ENCODE results near the gene APBB2.
"Not testable (repeated sequence)": the region's sequence is repeated elsewhere in the genome, so short reads cannot be mapped to it uniquely, and the experiment has no call there.

The APBB2 gene

GRCh38 chr4:41155194-41155830 is 59.0 kb downstream of the APBB2 start:
- DNase-seq = no peak

DNA sequence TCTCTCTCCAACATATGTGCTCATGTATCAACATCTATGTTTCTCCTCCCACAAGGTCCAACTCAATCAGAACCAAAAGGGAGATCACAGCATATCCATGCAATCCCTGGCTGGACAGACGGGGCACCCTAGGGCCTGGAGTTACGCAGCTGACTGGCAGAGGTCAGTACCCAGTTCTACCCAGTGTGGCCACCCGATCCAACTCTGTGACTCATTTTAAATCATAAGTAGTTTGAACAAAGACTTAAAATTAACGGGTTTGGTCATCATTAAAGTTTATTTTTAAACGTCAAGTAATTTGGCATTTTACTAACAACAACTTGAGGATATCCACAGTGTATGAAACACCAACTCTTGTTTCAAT is 59.5 kb downstream of the APBB2 start:
- no peak for DNase-seq

- no peak for DNase-seq
These were observed 60.1 kb downstream of the APBB2 start for GRCh38 chr4:41154010-41154813.

DNA sequence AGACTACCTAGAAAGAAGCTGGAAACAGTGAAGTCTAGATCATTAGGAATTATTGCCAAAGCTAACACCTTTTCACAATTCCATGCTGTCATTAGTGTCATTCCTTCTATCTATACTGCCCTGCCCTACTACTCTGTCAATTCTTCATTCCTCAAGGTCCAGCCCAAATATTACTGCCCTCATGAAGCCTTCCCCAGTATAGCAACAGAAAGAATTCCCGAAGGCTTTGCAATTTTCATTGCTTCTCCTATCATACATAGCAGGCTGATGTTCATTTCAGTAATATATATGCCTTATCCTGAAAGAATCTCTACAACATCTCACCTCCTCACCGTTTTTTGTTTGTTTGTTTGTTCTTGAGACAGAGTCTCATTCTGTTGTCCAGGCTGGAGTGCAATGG is 63.9 kb downstream of the APBB2 start:
- no peak for DNase-seq

DNA sequence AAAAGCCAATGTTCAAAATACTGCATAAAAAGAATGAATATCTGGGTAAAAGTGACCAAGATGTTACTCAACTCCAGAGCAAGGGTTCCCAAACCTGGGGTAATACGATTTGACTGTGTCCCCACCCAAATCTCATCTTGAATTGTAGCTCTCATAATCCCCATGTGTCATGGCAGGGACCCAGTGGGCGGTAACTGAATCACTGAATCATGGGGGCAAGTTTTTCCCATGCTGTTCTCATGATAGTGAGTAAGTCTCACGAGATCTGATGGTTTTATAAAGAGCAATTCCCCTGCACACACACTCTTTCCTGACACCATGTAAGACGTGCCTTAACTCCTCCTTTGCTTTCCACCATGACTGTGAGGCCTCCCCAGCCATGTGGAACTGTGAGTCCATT is 64.8 kb downstream of the APBB2 start:
- not testable (repeated sequence) for DNase-seq

DNA sequence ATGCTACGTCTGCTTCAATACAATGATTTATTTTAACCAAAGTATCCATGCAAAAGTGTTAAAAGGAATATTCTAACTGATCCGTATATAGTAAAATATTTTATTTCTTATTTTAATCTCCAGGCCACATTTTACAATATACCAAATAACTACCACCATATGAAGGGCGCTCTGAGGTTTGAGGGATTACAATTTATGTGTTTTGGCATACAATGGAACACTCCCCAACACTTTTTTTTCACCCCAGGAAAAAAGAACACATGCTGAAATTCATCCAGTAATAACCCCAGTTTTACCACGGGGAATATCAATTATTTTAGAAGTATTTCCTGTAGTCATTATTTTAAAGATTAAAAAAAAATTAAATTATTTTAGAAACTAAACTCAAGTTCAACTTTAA is 65.4 kb downstream of the APBB2 start:
- DNase-seq = no peak

- DNase-seq = no peak
These were observed 66.0 kb downstream of the APBB2 start for GRCh38 chr4:41148292-41148691.

- not testable (repeated sequence) for DNase-seq
These were observed 66.8 kb downstream of the APBB2 start for GRCh38 chr4:41147570-41147969.

- DNase-seq = no peak
These were observed 67.4 kb downstream of the APBB2 start for GRCh38 chr4:41146716-41147506.

- DNase-seq = no peak
These were observed 68.1 kb downstream of the APBB2 start for GRCh38 chr4:41146196-41146595.

GRCh38 chr4:41145571-41146078 is 68.7 kb downstream of the APBB2 start:
- no peak for DNase-seq

- DNase-seq = no peak
These were observed 69.5 kb downstream of the APBB2 start for GRCh38 chr4:41144812-41145211.

GRCh38 chr4:41144040-41144379 is 70.3 kb downstream of the APBB2 start:
- DNase-seq = no peak

DNA sequence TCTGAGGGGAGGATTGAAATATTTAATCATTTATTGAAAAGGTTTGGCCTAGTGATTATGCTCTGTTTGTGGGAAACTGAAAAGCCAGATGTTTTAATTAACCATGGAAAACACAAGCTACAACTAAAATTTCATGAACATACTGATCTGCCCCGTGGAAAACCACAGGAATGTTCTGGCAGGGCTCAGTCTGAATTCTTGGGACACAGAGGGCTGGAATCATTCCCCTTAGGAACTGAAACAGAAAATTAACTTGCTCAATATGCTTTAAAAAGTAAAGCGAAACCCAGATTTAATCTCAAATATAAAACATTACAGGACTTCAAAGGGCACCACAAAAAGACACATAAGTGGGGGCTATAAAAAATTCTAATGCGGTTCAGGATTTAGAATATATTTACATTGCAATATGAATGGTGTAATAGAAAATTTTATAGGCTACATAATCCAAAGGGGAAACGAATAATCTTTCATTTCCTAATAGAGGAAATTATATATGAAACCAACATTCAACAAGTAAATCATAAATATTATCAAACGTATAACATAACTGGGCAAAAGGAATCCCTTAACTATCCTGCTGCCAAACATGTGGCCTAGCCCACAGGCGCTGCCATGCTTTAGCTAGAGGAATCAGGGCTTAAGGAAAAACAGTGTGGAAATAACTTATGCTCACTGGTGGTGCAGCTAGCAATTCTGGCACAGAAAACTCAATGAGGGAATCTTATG is 70.9 kb downstream of the APBB2 start:
- no peak for DNase-seq

DNA sequence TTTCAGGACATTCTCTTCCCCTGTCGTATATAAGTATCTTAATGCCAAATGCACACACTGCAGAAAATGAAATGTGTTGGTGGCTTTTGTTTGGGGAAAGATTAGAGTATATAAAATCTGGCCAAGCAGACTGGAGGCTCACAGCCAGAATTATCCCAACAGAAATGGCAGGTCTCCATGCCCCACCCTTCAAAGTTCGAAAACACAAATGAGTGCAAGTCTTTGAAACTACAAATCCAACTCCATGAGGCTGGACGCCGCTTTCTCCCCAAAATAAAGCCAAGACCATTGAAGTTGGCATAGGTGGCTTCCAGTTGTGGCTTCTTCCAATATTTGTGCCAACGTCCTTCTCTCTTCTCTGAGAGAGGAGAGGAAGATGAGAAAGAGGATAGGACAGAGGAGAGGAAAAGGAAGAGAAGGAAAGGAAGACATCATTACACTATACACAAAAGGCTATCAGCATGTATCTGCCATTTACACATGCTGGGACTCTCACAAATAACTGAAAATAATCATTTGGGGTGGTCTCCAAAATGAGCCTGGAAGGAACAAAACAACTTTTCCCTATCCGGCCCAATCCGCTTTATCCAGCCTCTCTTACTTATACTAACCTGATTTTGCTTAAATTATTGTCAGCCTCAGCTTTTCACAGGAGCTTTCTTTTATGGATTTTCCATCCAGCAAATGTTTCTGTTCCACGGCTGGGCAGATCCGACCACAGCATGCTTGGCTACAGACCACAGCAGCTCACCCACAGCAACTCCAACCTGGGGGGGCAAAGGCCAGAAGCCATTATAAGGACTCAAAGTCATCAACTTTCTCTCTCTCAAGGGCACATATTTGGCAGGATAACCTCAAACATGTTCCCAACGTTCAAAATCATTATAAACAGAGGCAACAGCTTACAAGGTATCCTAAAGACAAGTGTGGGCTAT is 71.7 kb downstream of the APBB2 start:
- DNase-seq = no peak

GRCh38 chr4:41141900-41142299 is 72.4 kb downstream of the APBB2 start:
- no peak for DNase-seq

DNA sequence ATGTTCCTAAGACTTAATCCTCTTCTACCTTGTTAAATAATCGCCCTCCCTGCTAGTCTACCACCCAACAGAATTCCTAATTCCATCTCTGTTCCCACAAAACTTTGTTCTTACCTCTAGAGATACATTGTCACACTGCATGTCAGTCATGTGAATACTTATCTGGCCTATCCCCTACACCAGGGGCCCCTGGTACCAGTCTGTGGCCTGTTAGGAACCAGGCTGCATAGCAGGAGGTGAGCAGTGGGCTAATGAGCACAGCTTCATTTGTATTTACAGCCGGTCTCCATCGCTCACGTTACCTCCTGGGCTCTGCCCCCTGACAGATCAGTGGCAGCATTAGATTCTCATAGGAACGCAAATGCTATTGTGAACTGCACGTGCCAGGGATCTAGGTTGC is 73.9 kb downstream of the APBB2 start:
- no peak for DNase-seq

GRCh38 chr4:41137879-41138278 is 76.5 kb downstream of the APBB2 start:
- no peak for DNase-seq

DNA sequence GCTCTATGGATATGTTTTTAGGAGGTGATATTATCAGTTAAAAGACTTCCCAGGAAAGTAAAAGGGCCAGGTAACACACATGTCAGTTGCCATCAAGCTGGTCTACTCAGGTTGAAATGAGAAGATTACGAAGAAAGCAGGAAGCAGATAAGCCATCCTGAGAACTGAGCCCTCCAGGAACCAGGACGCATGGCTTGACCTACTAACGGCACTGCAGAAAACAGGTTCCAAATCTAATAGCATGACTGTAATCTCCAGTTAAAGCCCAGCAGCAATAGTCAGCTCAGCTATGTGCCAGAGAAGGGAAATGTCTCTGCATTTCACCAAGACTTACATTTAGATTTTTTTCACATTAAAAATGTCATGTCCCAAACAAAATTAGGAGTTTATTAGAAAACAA is 77.9 kb downstream of the APBB2 start:
- no peak for DNase-seq

DNA sequence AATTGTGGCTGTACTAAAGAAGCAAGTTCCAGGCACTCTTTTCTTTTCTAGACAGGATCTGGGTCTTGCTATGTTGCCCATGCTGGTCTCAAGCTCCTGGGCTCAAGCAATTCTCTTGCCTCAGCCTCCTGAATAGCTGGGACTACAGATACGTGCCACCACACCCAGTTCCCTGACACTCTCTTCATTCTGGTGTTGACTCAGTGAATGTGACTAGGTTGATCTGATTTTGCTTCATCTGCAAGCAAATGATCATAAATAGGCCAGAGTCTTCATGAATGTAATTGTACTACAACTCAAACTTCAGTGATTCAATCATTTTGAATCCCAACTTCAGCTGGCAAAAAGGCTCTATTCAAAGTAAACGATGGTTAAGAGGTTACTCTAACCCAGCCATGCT is 78.5 kb downstream of the APBB2 start:
- DNase-seq = no peak

DNA sequence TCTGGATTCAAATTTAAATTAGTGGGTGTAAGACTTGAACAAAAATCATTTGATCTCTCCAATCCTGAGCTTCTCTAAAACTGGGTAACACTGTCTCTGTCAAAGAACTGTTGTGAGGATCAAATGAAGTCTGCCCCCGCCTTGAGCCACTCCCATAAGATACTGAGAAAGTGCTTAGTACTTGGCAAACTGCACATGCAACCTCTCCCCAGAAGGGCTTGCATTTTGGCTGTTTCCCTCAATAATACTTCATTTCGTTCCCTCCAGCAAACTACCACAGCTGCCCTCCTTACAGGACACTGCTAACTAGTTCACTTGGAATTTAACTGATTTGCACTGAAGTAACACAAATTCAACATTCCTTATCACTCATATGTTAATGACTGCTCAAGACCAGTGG is 79.8 kb downstream of the APBB2 start:
- no peak for DNase-seq

DNA sequence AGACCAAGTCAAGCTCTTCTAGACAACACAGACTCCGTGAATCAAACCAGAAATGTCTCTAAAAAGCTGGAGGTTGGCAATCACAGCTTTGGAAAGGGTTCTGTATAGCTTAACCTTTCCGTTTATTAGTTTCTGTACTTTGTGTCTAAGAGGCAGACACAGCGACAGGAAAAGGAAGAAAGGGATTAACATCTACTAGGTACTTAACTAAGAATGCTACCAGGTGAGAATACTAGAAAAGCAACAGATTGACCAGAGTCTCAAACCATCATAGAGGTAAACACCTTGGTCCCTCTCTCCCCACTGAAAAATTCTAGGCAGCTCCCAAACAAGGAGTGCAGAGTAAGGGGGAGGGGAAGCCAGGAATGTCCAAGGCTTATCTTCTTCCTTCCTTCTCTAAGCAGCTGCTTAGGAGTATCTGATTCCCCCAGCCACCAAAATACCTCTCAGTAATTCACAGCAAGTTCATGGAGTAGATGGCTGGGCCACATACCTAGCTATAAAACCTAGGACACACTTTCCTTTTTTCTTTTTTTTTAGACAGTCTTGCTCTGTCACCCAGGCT is 80.8 kb downstream of the APBB2 start:
- DNase-seq = no peak
